ENCODE measurements around the gene STAG3. TPM values are rescaled to one million over a fixed set of nuclear protein-coding genes. Genes with fewer than 3 reads are reported as not detected.

The STAG3 gene
- total and polyA plus RNA-seq, 2 donors (not counting 3 experiments of a cell fraction or from before 2014, with no cell fraction given) = 0.29 to 1.4 TPM

DNA sequence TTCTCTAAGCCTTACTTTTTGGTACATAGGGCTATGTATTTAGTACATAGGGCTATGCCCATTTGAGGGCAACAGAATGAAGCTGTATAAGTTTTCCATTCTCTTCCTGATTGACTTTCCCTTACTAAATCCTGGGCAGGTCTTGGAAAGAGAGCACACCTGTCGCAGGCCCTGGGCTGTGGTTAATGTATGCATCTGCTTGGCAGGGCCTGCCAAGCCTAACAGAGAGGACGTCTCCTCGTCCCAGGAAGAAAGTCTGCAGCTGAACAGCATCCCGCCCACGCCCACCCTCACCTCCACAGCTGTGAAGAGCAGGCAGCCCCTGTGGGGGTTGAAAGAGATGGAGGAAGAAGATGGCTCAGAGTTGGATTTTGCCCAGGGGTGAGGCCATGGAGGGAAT is 33.1 kb downstream of the STAG3 start:
- intact Hi-C loops (cut with micrococcal nuclease) (loop anchor here (2.0 kb wide), 1 partner anchor 220 kb away; no protein-coding TSS in a partner anchor), dilution Hi-C loops (cut with MboI; ENCODE audit: extremely low pct_ligation_motif_present, low sequenced_read_pairs) (no loop called here)
- no peaks in the 10 kb centered on the region for H3K4me1 ChIP-seq (ENCODE audit: control insufficient read depth, extremely low read depth, insufficient read depth, low read length)
- no peak overlapping the region for H3K4me2 ChIP-seq (ENCODE audit: insufficient read depth, low read length)
- H3K27me3 ChIP-seq (ENCODE audit: control insufficient read depth in 2 of 2, insufficient read depth in 2 of 2, low read length in 2 of 2) = peaks cover 14 to 22% of the 10 kb centered on the region in 2 experiments
- H4K20me1 ChIP-seq (replicated peaks; ENCODE audit: control insufficient read depth, extremely low read depth, insufficient read depth, low read length) = no peaks in the 10 kb centered on the region
- no peaks in the 10 kb centered on the region for H3K9me1 ChIP-seq (replicated peaks; ENCODE audit: control insufficient read depth, extremely low read depth, insufficient read depth, low read length)
- H3K4me3 ChIP-seq (replicated peaks in 1 of 3; ENCODE audit: insufficient read depth in 1 of 3, low read depth in 1 of 3, low read length in 3 of 3) = no peak overlapping the region
- CTCF ChIA-PET = interaction anchor here (1.0 to 2.9 kb wide), 4 partner anchors 22 to 80 kb away, joined by 3 to 14 read pairs (median 10); no protein-coding TSS in a partner anchor
- no peaks in the 10 kb centered on the region for H3K79me2 ChIP-seq (ENCODE audit: control insufficient read depth, insufficient read depth, low read length)
- no peak overlapping the region for H3K9ac ChIP-seq (replicated peaks; ENCODE audit: extremely low read depth, insufficient read depth, low read length)
- POLR2A ChIA-PET = interaction anchor here (0.6 kb wide), 1 partner anchor 33 kb away, joined by 3 read pairs; the partner anchor contains the start of genes GPC2 and STAG3
- H3K27ac ChIP-seq (ENCODE audit: insufficient read depth, low read depth, low read length) = no peak overlapping the region
- no peak overlapping the region for H2AFZ ChIP-seq (ENCODE audit: low read depth, low read length)
- no peaks in the 10 kb centered on the region for H3K36me3 ChIP-seq (ENCODE audit: control insufficient read depth in 2 of 2, extremely low read depth in 1 of 2, insufficient read depth in 2 of 2, low read length in 2 of 2)
- DNase-seq (ENCODE audit: low read depth, low spot score) (no peak), FAIRE-seq (no peak)
- no peaks in the 10 kb centered on the region for H3K9me3 ChIP-seq (replicated peaks; ENCODE audit: control insufficient read depth, insufficient read depth, low read length)
- no TSS peak for BruUV-seq (replicated peaks)
- TF ChIP-seq MYC (IDR thresholded peaks at IDR 0.05; ENCODE audit: low read depth, low read length) = no peak
- no peak for TF ChIP-seq GATA2 (IDR thresholded peaks at IDR 0.05; ENCODE audit: insufficient read depth, insufficient read length, low read depth, low read length)
- TF ChIP-seq, protein P1, sequence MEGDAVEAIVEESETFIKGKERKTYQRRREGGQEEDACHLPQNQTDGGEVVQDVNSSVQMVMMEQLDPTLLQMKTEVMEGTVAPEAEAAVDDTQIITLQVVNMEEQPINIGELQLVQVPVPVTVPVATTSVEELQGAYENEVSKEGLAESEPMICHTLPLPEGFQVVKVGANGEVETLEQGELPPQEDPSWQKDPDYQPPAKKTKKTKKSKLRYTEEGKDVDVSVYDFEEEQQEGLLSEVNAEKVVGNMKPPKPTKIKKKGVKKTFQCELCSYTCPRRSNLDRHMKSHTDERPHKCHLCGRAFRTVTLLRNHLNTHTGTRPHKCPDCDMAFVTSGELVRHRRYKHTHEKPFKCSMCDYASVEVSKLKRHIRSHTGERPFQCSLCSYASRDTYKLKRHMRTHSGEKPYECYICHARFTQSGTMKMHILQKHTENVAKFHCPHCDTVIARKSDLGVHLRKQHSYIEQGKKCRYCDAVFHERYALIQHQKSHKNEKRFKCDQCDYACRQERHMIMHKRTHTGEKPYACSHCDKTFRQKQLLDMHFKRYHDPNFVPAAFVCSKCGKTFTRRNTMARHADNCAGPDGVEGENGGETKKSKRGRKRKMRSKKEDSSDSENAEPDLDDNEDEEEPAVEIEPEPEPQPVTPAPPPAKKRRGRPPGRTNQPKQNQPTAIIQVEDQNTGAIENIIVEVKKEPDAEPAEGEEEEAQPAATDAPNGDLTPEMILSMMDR (IDR thresholded peaks at IDR 0.05; ENCODE audit: extremely low read depth in 1 of 2, insufficient read depth in 1 of 2, low read depth in 1 of 2, low read length in 2 of 2) = no peak
- TF ChIP-seq POLR2AphosphoS5 (IDR thresholded peaks at IDR 0.05; ENCODE audit: insufficient read depth, low read depth, low read length) = no peak
- no peak for TF ChIP-seq FOS (IDR thresholded peaks at IDR 0.05; ENCODE audit: borderline replicate concordance, insufficient read depth, low read length)
- no peak for TF ChIP-seq POLR2A (IDR thresholded peaks at IDR 0.05; ENCODE audit: low read depth, low read length)
- TF ChIP-seq JUN (IDR thresholded peaks at IDR 0.05; ENCODE audit: borderline replicate concordance, insufficient read depth, insufficient read length, low read depth) = no peak
- TF ChIP-seq, protein P2, sequence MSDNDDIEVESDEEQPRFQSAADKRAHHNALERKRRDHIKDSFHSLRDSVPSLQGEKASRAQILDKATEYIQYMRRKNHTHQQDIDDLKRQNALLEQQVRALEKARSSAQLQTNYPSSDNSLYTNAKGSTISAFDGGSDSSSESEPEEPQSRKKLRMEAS (IDR thresholded peaks at IDR 0.05; ENCODE audit: insufficient read depth, insufficient read length) = no peak
- TF ChIP-seq EZH2 (IDR thresholded peaks at IDR 0.05; ENCODE audit: borderline replicate concordance, low read depth, low read length, severe bottlenecking) = no peak

All from endothelial cell of umbilical vein (primary cell).